ENCODE data around the gene ABCG4.
"Not testable (repeated sequence)": the region's sequence is repeated elsewhere in the genome, so short reads cannot be mapped to it uniquely, and the experiment has no call there.

ABCG4 gene

DNA sequence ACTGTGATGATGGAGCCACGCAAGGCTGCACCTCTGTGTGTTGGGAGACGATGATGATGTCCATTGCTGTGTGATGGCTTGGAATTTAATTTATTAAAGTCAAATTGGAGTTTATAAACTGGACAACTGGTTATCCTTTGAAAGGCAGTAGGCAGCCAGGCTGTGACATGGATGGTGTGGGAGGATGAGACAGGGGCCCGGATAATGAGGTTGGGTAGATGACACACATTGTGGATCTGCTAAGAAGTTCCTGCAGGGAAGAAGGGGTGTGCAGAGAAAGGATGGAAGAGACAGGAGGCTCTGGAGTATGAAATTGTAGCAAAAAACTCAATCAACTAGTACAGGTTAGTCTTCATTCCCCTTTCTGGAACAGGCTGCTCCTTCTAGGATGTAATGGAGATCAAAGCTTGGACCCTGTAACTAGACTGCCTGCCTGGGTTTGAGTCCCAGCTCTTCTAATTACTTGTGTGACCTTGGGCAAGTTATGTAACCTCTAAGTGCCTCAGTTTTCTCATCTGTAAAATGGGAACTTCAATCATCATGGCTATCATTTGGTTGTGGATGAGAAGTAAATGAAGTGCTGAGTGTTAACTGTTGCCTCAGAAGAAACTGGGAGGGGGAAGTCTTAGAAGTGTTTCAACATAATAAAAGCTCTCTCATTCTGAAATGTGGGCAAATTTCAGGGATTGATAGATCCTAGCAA lies 31.7 kb upstream of the ABCG4 start:
- Histone ChIP-seq H3K9me3 (ENCODE audit: control insufficient read depth, low read length) (no peaks in the 10 kb centered on the region), H3K36me3 (ENCODE audit: control insufficient read depth, insufficient read depth, low read length, severe bottlenecking) (peaks cover 29% of the 10 kb centered on the region), H3K27me3 (replicated peaks; ENCODE audit: control insufficient read depth, insufficient read depth, low read length) (no peaks in the 10 kb centered on the region), H3K4me1 (ENCODE audit: control insufficient read depth, insufficient read depth, low read length) (peaks cover 9% of the 10 kb centered on the region), H3K4me3 (ENCODE audit: low read length) (no peak overlapping the region), H3K9ac (ENCODE audit: low read length) (no peak overlapping the region)
- DNase-seq (ENCODE audit: low read depth) = no peak

DNA sequence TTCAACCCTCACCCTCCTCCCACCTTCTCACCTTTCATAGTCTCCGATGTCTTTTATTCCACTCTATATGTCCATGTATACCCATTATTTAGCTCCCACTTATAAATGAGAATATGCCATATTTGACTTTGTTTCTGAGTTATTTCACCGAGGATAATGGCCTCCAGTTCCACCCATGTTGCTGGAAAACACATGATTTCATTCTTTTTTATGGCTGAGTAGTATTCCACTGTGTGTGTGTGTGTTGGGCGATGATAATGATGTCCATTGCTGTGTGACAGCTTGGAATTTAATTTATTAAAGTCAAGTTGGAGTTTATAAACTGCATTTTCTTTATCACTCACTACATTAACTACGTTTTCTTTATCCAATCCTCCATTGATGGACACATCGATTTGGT lies 30.6 kb upstream of the ABCG4 start:
- peaks cover 20% of the 10 kb centered on the region for H3K4me1 ChIP-seq (ENCODE audit: control insufficient read depth, insufficient read depth, low read length)
- no peaks in the 10 kb centered on the region for H3K9me3 ChIP-seq (ENCODE audit: control insufficient read depth, low read length)

DNA sequence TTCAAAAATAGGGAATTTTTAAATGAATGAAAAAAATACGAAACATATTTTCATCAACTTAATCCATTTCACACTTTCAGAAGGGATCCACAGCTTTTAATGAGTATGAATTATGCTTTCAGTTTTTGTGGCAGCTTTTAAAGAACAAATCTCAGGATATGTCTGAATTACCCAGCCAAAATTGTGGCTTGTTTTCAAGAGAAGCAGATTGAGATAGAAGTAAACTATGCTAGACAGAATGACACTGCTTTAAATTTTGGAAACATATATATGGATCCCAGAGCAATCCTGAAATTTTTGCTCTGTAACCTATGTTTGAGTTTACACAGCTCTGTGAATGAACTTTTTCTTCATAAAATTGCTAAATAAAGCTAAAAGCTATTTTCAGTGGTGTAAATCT lies 29.9 kb upstream of the ABCG4 start:
- Histone ChIP-seq H3K4me3 (ENCODE audit: low read length) (no peak overlapping the region), H3K9me3 (ENCODE audit: control insufficient read depth, low read length) (no peaks in the 10 kb centered on the region), H3K9ac (ENCODE audit: low read length) (no peak overlapping the region), H3K36me3 (ENCODE audit: control insufficient read depth, insufficient read depth, low read length, severe bottlenecking) (peaks cover 21% of the 10 kb centered on the region), H3K4me1 (ENCODE audit: control insufficient read depth, insufficient read depth, low read length) (peaks cover 21% of the 10 kb centered on the region), H3K27me3 (replicated peaks; ENCODE audit: control insufficient read depth, insufficient read depth, low read length) (no peaks in the 10 kb centered on the region)
- no peak for DNase-seq (ENCODE audit: low read depth)

More for the DNA sequence above, 30.6 kb upstream of the ABCG4 start:
- Histone ChIP-seq H3K9ac (ENCODE audit: low read length) (no peak overlapping the region), H3K4me3 (ENCODE audit: low read length) (no peak overlapping the region), H3K36me3 (ENCODE audit: control insufficient read depth, insufficient read depth, low read length, severe bottlenecking) (peaks cover 22% of the 10 kb centered on the region), H3K27me3 (replicated peaks; ENCODE audit: control insufficient read depth, insufficient read depth, low read length) (no peaks in the 10 kb centered on the region)
- no peak for DNase-seq (ENCODE audit: low read depth)

DNA sequence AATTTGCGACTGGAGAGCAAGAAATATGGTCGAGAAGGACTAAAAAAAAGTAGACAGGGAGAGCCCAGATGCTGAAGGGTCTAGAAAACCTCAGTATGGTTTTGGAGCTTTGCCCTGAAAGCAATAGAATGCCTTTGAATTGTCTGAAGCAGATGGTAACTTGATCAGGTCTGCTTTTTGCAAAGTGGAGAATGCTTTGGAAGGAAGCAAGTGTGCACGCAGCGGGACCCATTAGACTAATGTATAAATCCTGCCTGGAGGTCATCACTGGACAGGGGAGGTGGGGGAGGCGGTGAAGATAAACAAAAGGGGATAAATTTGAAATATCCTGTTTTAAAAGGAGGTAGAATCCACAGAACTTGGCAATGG lies 28.2 kb upstream of the ABCG4 start:
- Histone ChIP-seq H3K27me3 (replicated peaks; ENCODE audit: control insufficient read depth, insufficient read depth, low read length) (no peaks in the 10 kb centered on the region), H3K36me3 (ENCODE audit: control insufficient read depth, insufficient read depth, low read length, severe bottlenecking) (peaks cover 14% of the 10 kb centered on the region), H3K4me3 (ENCODE audit: low read length) (peak overlapping the region; percentile 96), H3K9me3 (ENCODE audit: control insufficient read depth, low read length) (no peaks in the 10 kb centered on the region), H3K9ac (ENCODE audit: low read length) (peak overlapping the region; percentile 91), H3K4me1 (ENCODE audit: control insufficient read depth, insufficient read depth, low read length) (peaks cover 24% of the 10 kb centered on the region)
- DNase-seq (ENCODE audit: low read depth) = peak; percentile 66

DNA sequence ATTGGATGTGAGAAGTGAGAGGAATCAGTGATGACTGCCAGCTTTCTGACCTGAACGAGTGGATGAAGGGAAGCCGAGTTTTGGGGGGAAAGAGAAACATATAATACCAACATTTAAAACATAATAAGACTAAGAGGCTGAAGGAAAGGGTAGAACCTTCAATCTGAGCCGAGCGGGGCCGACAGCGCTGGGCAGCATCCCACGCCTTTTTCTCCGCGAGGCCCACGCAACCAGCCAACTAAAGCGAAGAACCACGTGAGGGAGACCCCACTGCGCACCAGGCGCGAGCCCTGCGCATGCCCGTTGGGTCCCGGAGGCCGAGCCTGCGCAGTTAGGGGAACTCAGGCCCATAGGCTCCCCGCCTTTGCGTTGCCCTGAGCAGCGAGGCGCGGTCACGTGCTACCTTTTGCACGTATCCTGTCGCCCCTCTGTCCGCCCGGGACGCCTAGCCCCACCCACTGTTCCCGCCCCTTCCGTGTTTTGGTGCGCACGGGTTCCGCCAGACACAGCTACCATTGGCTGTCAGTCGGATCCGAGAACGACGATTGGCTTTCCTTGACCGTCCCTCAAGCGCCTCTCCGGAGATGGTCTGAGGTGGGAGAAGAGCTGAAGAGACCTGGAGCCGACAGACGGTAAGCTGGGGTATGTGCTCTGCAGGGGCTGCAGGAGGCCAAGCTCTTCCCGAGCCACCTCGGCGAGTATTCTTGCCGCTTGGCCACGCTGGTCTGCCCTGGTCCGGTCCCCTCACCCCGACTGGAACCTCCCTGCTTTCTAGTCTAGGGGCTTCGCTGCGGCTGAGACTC lies 27.6 kb upstream of the ABCG4 start, which contains the start of gene HINFP:
Gene HINFP, plus strand, starts transcription at position 573 of the 803 bp plus-strand sequence. CDS start 5,365 bp downstream, outside the sequence.
- peak; percentile 100 for DNase-seq (ENCODE audit: low read depth)
- Histone ChIP-seq H3K4me3 (ENCODE audit: low read length) (peak within 1 kb of the TSS; percentile 96), H3K4me1 (ENCODE audit: control insufficient read depth, insufficient read depth, low read length) (peaks cover 24% of the 10 kb centered on the region), H3K27me3 (replicated peaks; ENCODE audit: control insufficient read depth, insufficient read depth, low read length) (no peaks in the 10 kb centered on the region), H3K9ac (ENCODE audit: low read length) (peak within 1 kb of the TSS; percentile 94), H3K9me3 (ENCODE audit: control insufficient read depth, low read length) (no peaks in the 10 kb centered on the region), H3K36me3 (ENCODE audit: control insufficient read depth, insufficient read depth, low read length, severe bottlenecking) (peaks cover 13% of the 10 kb centered on the region)

DNA sequence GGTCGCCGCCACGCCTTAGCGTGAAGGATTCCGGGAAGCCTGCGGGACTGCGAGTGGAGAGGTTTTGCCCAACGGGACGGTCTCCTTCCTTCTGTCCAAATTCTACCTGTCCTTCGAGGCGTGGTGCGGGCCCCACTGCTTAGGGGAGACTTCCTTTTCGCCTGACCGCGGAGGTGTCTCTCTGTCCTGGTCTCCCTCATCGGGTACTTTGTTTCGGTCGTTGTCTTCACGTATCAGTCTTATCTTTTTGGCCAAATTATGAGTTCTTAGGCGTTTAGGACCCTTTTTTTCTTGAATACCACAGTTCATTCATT lies 27.1 kb upstream of the ABCG4 start:
- Histone ChIP-seq H3K9me3 (ENCODE audit: control insufficient read depth, low read length) (no peaks in the 10 kb centered on the region), H3K4me3 (ENCODE audit: low read length) (peak overlapping the region; percentile 96), H3K9ac (ENCODE audit: low read length) (peak overlapping the region; percentile 94), H3K36me3 (ENCODE audit: control insufficient read depth, insufficient read depth, low read length, severe bottlenecking) (peaks cover 13% of the 10 kb centered on the region), H3K4me1 (ENCODE audit: control insufficient read depth, insufficient read depth, low read length) (peaks cover 27% of the 10 kb centered on the region), H3K27me3 (replicated peaks; ENCODE audit: control insufficient read depth, insufficient read depth, low read length) (no peaks in the 10 kb centered on the region)
- DNase-seq (ENCODE audit: low read depth) = no peak

DNA sequence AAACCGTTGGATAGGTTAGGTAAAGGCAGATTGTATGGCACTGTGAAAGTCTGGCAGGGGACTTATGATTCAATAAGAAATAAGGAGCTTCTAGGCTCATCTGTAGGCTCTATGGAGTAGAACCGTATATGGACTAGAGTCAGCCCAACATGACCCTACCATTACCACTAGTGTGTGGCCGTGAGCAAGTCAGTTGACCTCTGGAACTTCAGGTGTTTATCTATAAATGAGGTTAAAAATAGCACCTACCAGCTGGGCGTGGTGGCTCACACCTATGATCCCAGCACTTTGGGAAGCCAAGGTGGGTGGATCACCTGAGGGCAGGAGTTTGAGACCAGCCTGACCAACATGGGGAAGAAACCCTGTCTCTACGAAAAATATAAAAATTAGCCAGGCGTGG lies 23.0 kb upstream of the ABCG4 start:
- H3K4me1 ChIP-seq (ENCODE audit: control insufficient read depth, insufficient read depth, low read length) = peaks cover 22% of the 10 kb centered on the region
- peaks cover 20% of the 10 kb centered on the region for H3K36me3 ChIP-seq (ENCODE audit: control insufficient read depth, insufficient read depth, low read length, severe bottlenecking)
- H3K9ac ChIP-seq (ENCODE audit: low read length) = no peak overlapping the region
- no peak for DNase-seq (ENCODE audit: low read depth)
- H3K4me3 ChIP-seq (ENCODE audit: low read length) = no peak overlapping the region
- H3K9me3 ChIP-seq (ENCODE audit: control insufficient read depth, low read length) = no peaks in the 10 kb centered on the region
- no peaks in the 10 kb centered on the region for H3K27me3 ChIP-seq (replicated peaks; ENCODE audit: control insufficient read depth, insufficient read depth, low read length)

DNA sequence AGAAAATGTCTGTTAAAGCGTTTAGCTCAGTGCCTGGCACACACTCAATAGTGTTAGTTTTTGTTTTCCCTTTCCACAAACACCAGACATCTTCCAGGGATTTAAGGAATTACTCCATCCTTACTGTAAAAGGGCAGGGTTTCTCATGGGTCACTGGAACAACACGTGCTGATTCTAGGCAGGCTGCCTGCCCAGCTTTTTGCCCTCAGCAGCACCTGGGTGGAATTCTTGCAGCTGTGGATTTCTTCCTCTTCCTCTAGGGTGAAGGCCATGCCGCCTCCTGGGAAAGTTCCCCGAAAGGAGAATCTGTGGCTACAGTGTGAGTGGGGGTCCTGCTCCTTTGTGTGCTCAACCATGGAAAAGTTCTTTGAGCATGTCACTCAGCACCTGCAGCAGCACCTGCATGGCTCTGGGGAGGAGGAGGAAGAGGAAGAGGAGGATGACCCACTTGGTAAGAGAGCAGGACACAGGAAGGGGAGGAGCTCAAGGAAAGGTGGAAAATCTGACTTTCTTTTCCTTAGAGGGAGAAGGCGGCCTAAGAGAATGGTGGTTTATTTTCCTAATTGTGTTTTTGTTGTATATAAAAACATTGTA lies 22.1 kb upstream of the ABCG4 start:
- DNase-seq (ENCODE audit: low read depth) = no peak
- H3K36me3 ChIP-seq (ENCODE audit: control insufficient read depth, insufficient read depth, low read length, severe bottlenecking) = peaks cover 30% of the 10 kb centered on the region
- no peak overlapping the region for H3K9ac ChIP-seq (ENCODE audit: low read length)

DNA sequence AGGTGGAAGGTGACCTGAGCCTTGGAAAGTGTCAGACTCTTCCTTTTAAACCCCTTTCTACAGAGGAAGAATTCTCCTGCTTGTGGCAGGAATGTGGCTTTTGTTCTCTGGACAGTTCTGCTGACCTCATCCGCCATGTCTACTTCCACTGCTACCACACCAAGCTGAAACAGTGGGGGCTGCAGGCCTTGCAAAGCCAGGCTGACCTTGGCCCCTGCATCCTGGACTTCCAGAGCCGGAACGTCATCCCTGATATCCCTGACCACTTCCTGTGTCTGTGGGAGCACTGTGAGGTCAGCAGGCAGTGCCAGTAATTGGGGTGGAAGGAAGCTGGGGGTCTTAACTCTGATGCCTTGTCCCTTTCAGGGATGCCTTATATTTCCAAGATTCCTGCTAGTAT lies 18.2 kb upstream of the ABCG4 start:
- peaks cover 3% of the 10 kb centered on the region for H3K4me1 ChIP-seq (ENCODE audit: control insufficient read depth, insufficient read depth, low read length)
- DNase-seq (ENCODE audit: low read depth) = no peak
- no peaks in the 10 kb centered on the region for H3K9me3 ChIP-seq (ENCODE audit: control insufficient read depth, low read length)
- H3K9ac ChIP-seq (ENCODE audit: low read length) = no peak overlapping the region
- peaks cover 49% of the 10 kb centered on the region for H3K36me3 ChIP-seq (ENCODE audit: control insufficient read depth, insufficient read depth, low read length, severe bottlenecking)
- H3K27me3 ChIP-seq (replicated peaks; ENCODE audit: control insufficient read depth, insufficient read depth, low read length) = no peaks in the 10 kb centered on the region
- no peak overlapping the region for H3K4me3 ChIP-seq (ENCODE audit: low read length)

More for the DNA sequence above, 22.1 kb upstream of the ABCG4 start:
- Histone ChIP-seq H3K4me1 (ENCODE audit: control insufficient read depth, insufficient read depth, low read length) (peaks cover 21% of the 10 kb centered on the region), H3K4me3 (ENCODE audit: low read length) (no peak overlapping the region), H3K9me3 (ENCODE audit: control insufficient read depth, low read length) (no peaks in the 10 kb centered on the region), H3K27me3 (replicated peaks; ENCODE audit: control insufficient read depth, insufficient read depth, low read length) (no peaks in the 10 kb centered on the region)

DNA sequence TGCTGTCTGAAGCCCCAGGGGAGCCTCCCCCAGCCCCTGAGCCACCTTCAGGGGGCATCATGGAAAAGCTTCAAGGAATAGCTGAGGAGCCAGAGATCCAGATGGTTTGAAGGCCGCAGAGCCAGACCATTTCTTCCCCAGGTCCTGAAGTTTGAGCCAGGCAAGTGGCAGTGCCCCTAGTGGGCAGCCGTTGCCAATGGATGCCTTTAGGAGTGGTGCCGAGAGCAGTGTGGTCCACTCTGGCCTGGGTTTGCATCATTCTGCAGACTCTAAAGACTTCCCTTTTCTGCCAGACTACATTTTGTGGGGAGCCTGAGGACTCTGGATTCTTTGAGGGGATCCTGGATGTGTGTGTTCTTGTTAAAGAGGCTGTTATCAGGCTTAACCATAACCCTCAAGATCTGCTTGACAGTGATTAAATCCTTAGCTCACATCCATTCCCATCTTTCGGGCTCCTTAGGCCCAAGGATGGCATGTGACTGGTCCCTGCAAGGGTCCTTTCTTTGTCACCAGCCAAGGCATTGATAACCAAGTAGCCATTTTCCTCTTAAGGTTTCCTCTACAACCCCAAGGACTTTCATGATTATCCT lies 14.4 kb upstream of the ABCG4 start:
- no peaks in the 10 kb centered on the region for H3K4me1 ChIP-seq (ENCODE audit: control insufficient read depth, insufficient read depth, low read length)
- DNase-seq (ENCODE audit: low read depth) = peak; percentile 19
- H3K36me3 ChIP-seq (ENCODE audit: control insufficient read depth, insufficient read depth, low read length, severe bottlenecking) = peaks cover 49% of the 10 kb centered on the region
- no peak overlapping the region for H3K9ac ChIP-seq (ENCODE audit: low read length)
- no peak overlapping the region for H3K4me3 ChIP-seq (ENCODE audit: low read length)
- no peaks in the 10 kb centered on the region for H3K27me3 ChIP-seq (replicated peaks; ENCODE audit: control insufficient read depth, insufficient read depth, low read length)
- H3K9me3 ChIP-seq (ENCODE audit: control insufficient read depth, low read length) = no peaks in the 10 kb centered on the region

DNA sequence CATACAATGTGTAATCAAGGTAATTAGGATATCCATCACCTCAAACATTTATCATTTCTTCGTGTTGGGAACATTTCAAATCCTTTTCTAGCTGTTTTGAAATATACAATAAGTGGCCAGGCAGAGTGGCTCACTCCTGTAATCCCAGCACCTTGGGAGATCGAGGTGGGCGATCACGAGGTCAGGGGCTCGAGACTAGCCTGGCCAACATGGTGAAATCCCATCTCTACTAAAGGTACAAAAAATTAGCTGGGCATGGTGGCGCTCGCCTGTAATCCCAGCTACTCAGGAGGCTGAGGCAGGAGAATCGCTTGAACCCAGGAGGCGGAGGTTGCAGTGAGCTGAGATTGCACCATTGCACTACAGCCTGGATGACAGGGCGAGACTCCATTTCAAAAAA lies 9.6 kb upstream of the ABCG4 start:
- not testable (repeated sequence) for H3K36me3 ChIP-seq (ENCODE audit: control insufficient read depth, insufficient read depth, low read length, severe bottlenecking); H3K4me3 ChIP-seq (ENCODE audit: low read length); H3K27me3 ChIP-seq (replicated peaks; ENCODE audit: control insufficient read depth, insufficient read depth, low read length); H3K9me3 ChIP-seq (ENCODE audit: control insufficient read depth, low read length); H3K4me1 ChIP-seq (ENCODE audit: control insufficient read depth, insufficient read depth, low read length); DNase-seq (ENCODE audit: low read depth); H3K9ac ChIP-seq (ENCODE audit: low read length)
